Upper lobe of right lung (tissue), 1 donor: ENCODE data around the gene MEIOB. TPM values are rescaled to one million over a fixed set of nuclear protein-coding genes. Genes with fewer than 3 reads are reported as not detected.
A peak's percentile ranks its signal among the peaks of the same experiment; 100 is the strongest.
"Not testable (repeated sequence)": the region's sequence is repeated elsewhere in the genome, so short reads cannot be mapped to it uniquely, and the experiment has no call there.

Experiments used
- ATAC-seq: fragments of 200-7000 bp; cut with Tn5 transposase; one replicate; pipeline ENCODE4 v1.9.1; 2020; ENCODE audit warnings: mild to moderate bottlenecking, moderate library complexity
- DNase-seq: peaks from one replicate; pipeline ENCODE4 v3.0.0-alpha.2; 2020
- H3K27ac ChIP-seq: fragments of 200-600 bp; one replicate; pipeline ENCODE4 v1.8.0; 2022
- H3K27me3 ChIP-seq: fragments of 200-600 bp; one replicate; pipeline ENCODE4 v1.8.0; 2022; ENCODE audit warnings: mild to moderate bottlenecking
- H3K36me3 ChIP-seq: fragments of 200-600 bp; one replicate; pipeline ENCODE4 v1.8.0; 2022
- H3K4me1 ChIP-seq: fragments of 200-600 bp; one replicate; pipeline ENCODE4 v1.8.0; 2022
- H3K4me3 ChIP-seq: fragments of 200-600 bp; one replicate; pipeline ENCODE4 v1.8.0; 2022; ENCODE audit warnings: mild to moderate bottlenecking
- H3K9me3 ChIP-seq: fragments of 200-600 bp; one replicate; pipeline ENCODE4 v1.8.0; 2022
- CTCF ChIP-seq: fragments of 200-600 bp; IDR thresholded peaks from one replicate; pipeline ENCODE4 v1.8.0; 2022; ENCODE audit warnings: antibody characterized with exemption
- intact Hi-C: fragments of 100-400 bp; cut with DNase I; formaldehyde crosslinking; loops from one replicate; pipeline ENCODE4 v1.11.0; 2022
- total RNA-seq: library from RNA; stranded (reverse); fragmentation: NEBNext Ultra II Directional; extraction: Animal tissue kit (Norgen Biotek cat#: 25700); gene quantifications from one replicate; pipeline ENCODE4 v1.2.1, GENCODE V29; 2021
- donor health status: DM: no; HTN: yes; CAD: no; lungs with severe emphysema.

The MEIOB gene
- total RNA-seq, 1 donor from 2014 or later, result not detected

GRCh38 chr16:1877089-1877488 lies 5.1 kb upstream of the MEIOB start:
- intact Hi-C loops, result no loop called here
- no peak overlapping the region for H3K27ac ChIP-seq
- no peaks in the 10 kb centered on the region for H3K4me1 ChIP-seq
- DNase-seq, result no peak
- H3K9me3 ChIP-seq, result no peaks in the 10 kb centered on the region
- TF ChIP-seq CTCF, result no peak
- no peak overlapping the region for H3K4me3 ChIP-seq
- ATAC-seq, result no peak
- no peaks in the 10 kb centered on the region for H3K36me3 ChIP-seq
- peaks cover 29% of the 10 kb centered on the region for H3K27me3 ChIP-seq

- no peaks in the 10 kb centered on the region for H3K4me1 ChIP-seq
- peaks cover 31% of the 10 kb centered on the region for H3K27me3 ChIP-seq
- no peak overlapping the region for H3K4me3 ChIP-seq
- DNase-seq, result no peak
- no peaks in the 10 kb centered on the region for H3K36me3 ChIP-seq
- H3K9me3 ChIP-seq, result no peaks in the 10 kb centered on the region
- no peak overlapping the region for H3K27ac ChIP-seq
- ATAC-seq, result no peak
- intact Hi-C loops, result no loop called here
- TF ChIP-seq CTCF, result no peak
Observed at GRCh38 chr16:1876468-1876867, 4.5 kb upstream of the MEIOB start.

GRCh38 chr16:1876066-1876465 lies 4.1 kb upstream of the MEIOB start:
- H3K4me1 ChIP-seq, H3K9me3 ChIP-seq, DNase-seq, H3K36me3 ChIP-seq, intact Hi-C loops, ATAC-seq, H3K27ac ChIP-seq, H3K4me3 ChIP-seq: not testable (repeated sequence)
- H3K27me3 ChIP-seq, result peaks cover 31% of the 10 kb centered on the region

GRCh38 chr16:1874854-1875253 lies 2.9 kb upstream of the MEIOB start:
- H3K4me3 ChIP-seq, result no peak overlapping the region
- no peaks in the 10 kb centered on the region for H3K9me3 ChIP-seq
- H3K4me1 ChIP-seq, result no peaks in the 10 kb centered on the region
- DNase-seq (no peak), ATAC-seq (no peak)
- no peaks in the 10 kb centered on the region for H3K36me3 ChIP-seq
- intact Hi-C loops, result no loop called here
- TF ChIP-seq CTCF, result no peak
- H3K27ac ChIP-seq, result no peak overlapping the region
- H3K27me3 ChIP-seq, result peaks cover 31% of the 10 kb centered on the region

GRCh38 chr16:1870365-1871082 lies 1.4 kb downstream of the MEIOB start:
- no peak overlapping the region for H3K4me3 ChIP-seq
- no peaks in the 10 kb centered on the region for H3K4me1 ChIP-seq
- ATAC-seq, result peak; percentile 84
- H3K27me3 ChIP-seq, result peaks cover 20% of the 10 kb centered on the region
- H3K9me3 ChIP-seq, result no peaks in the 10 kb centered on the region
- H3K36me3 ChIP-seq, result no peaks in the 10 kb centered on the region
- peak; percentile 67 for DNase-seq
- intact Hi-C loops, result no loop called here
- TF ChIP-seq CTCF, result no peak
- no peak overlapping the region for H3K27ac ChIP-seq

GRCh38 chr16:1865902-1866690 lies 5.9 kb downstream of the MEIOB start:
- TF ChIP-seq CTCF, result no peak
- Histone ChIP-seq H3K4me1 (no peaks in the 10 kb centered on the region), H3K36me3 (no peaks in the 10 kb centered on the region), H3K27ac (no peak overlapping the region), H3K4me3 (no peak overlapping the region), H3K27me3 (peaks cover 8% of the 10 kb centered on the region), H3K9me3 (no peaks in the 10 kb centered on the region)
- intact Hi-C loops, result loop anchor here (10.0 kb wide), 1 partner anchor 59 kb away; no protein-coding TSS in a partner anchor
- no peak for DNase-seq
- no peak for ATAC-seq
